Ectodermal cell (in vitro differentiated cells): Measurements from ENCODE around the gene CRLF1.

Source experiments
- H3K27ac ChIP-seq: 2 replicates; pipeline ENCODE4 v1.7.0; 2013; ENCODE audit warnings: mild to moderate bottlenecking, low read depth, low read length; ENCODE audit not compliant: insufficient read depth, poor library complexity, severe bottlenecking
- H3K27me3 ChIP-seq: 2 replicates; pipeline ENCODE4 v1.7.0; 2013; ENCODE audit warnings: mild to moderate bottlenecking, low read length; ENCODE audit not compliant: insufficient read depth, control insufficient read depth, poor library complexity, severe bottlenecking
- H3K36me3 ChIP-seq: one replicate; pipeline ENCODE4 v1.7.0; 2013; ENCODE audit warnings: low read length; ENCODE audit not compliant: control insufficient read depth, insufficient read depth
- H3K4me1 ChIP-seq: one replicate; pipeline ENCODE4 v1.7.0; 2013; ENCODE audit warnings: low read length; ENCODE audit not compliant: control insufficient read depth, insufficient read depth
- H3K4me3 ChIP-seq: 2 replicates; pipeline ENCODE4 v1.7.0; 2013; ENCODE audit warnings: low read depth, low read length, control low read depth; ENCODE audit not compliant: insufficient read depth
- H3K9me3 ChIP-seq: 2 replicates; pipeline ENCODE4 v1.7.0; 2013; ENCODE audit warnings: mild to moderate bottlenecking, low read length, moderate library complexity; ENCODE audit not compliant: control insufficient read depth
- WGBS, 2 experiments: methylation state at CpG; one replicate each; pipeline ENCODE4 v1.1.7; 2013; ENCODE audit warnings: missing lambda C conversion rate in 2 of 2; 5-methylcytosine and 5-hydroxymethylcytosine counted together

The CRLF1 gene

DNA sequence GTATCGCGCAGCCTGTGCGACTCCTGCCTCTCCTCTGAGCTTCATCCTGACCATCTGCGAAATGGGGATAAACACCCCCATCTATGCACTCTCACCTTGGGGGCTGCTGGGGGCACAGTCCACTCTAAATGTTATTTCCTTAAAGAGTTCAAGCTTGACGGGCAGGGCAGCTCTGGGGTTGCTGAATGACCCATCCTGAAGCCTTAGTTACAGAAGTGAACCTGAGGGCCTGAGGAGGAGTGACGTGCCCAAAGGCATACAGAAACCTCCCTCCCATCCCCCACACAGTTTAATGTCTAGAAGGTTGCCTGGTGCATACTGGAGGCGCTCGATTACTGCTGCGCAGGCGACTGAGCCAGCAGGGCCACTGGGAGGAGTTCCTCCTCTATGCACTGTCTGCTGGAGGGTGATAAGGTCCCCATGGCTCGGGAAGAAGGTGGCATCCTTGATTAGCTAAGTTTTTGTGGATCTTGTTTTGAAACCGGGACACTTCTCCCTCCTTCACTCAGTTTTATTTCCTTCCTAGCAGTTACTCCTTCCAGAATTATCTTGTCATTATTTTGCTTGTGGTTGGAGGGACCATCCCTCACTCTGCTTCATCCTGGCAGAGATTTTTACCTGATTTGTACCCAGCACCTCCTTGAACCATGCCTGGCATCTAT is 62.7 kb downstream of the CRLF1 start:
- Histone ChIP-seq H3K27me3 (no peaks in the 10 kb centered on the region), H3K4me1 (no peaks in the 10 kb centered on the region), H3K36me3 (peaks cover 22% of the 10 kb centered on the region), H3K27ac (no peak overlapping the region), H3K4me3 (peak overlapping the region; percentile 37), H3K9me3 (no peaks in the 10 kb centered on the region)
- 14 to 15% methylated on average over 11 to 12 of the region's 12 CpGs for WGBS, 2 experiments
